IPS-18c (cell line): Measurements from ENCODE around the gene MTX1.
"Not testable (repeated sequence)": the region's sequence is repeated elsewhere in the genome, so short reads cannot be mapped to it uniquely, and the experiment has no call there.

Experiments
- H3K4me3 ChIP-seq: 2 replicates; pipeline ENCODE4 v1.7.0; 2013; ENCODE audit warnings: low read depth, mild to moderate bottlenecking, low read length, moderate library complexity; ENCODE audit not compliant: insufficient read depth
- H3K9me3 ChIP-seq: one replicate; pipeline ENCODE4 v1.6.1; 2013; ENCODE audit warnings: mild to moderate bottlenecking, low read length, moderate library complexity; ENCODE audit not compliant: control insufficient read depth, insufficient read depth

The MTX1 gene

GRCh38 chr1:155242805-155243358, 34.4 kb downstream of the MTX1 start:
- Histone ChIP-seq H3K9me3 (no peaks in the 10 kb centered on the region), H3K4me3 (no peak overlapping the region)

GRCh38 chr1:155244368-155245162, 36.1 kb downstream of the MTX1 start:
- Histone ChIP-seq H3K9me3 (no peaks in the 10 kb centered on the region), H3K4me3 (peak overlapping the region; percentile 73)

DNA sequence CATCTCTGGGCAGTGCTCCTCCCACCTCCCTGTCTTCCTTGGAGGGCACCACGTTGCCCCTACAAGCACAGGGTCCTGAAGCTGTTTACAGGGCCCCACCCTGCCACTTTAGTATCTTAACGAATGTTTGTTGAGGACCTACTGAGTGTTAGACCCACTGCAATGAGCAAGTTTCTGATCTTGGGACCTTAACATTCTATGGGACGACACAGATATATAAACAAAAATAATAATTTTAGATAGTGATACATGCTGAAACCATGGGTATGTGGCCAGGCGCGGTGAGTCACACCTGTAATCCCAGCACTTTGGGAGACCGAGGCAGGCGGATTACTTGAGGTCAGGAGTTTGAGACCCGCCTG, 36.6 kb downstream of the MTX1 start:
- Histone ChIP-seq H3K9me3 (no peaks in the 10 kb centered on the region), H3K4me3 (peak overlapping the region; percentile 56)

GRCh38 chr1:155246796-155247195, 38.3 kb downstream of the MTX1 start:
- H3K4me3 ChIP-seq, H3K9me3 ChIP-seq: not testable (repeated sequence)

DNA sequence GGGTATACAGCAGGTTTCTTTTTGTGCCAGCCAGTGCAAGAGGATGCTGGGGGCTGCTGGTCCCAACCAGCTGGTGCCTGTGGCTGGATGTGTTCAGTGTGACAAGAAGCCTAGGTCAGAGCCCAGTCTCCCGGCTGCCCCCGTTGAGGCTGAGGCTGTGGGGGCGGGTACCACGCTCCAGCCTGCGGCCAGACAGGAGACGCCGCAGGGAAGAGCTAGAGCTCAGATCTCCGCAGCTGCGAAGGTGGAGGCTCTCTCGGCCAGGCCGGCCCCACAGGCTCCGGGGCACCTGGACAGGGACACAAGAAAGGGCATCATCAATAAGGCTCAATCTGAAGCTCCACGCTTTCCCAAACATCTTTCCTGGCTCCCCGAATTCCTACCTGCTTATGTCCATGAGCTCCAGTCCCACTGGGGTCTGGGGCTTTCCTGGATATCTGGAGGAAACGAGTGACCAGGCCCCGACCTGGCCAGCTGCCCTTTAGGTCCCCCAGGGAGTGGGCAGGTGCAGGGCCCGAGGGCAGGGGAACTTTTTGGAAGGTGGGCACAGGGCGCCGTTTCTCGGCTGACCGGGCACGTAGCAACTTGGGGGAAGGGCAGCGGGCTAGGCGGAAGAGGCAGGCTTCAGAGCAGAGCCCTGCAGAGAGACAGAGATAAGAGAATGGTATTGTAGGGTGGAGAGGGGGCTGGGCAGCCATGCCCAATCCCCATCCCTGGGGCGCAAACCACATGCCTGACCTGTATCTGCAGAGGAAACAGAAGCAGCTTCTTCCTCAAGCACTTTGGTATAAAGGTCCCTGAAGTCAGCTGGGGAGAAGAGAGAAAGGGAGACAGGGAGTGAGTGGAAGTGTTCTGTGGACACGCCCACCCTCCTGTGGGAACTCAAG, 39.4 kb downstream of the MTX1 start:
- Histone ChIP-seq H3K9me3 (peaks cover 2% of the 10 kb centered on the region), H3K4me3 (no peak overlapping the region)

GRCh38 chr1:155250246-155250632, 41.7 kb downstream of the MTX1 start:
- Histone ChIP-seq H3K4me3 (peak overlapping the region; percentile 74), H3K9me3 (peaks cover 2% of the 10 kb centered on the region)

- H3K9me3 ChIP-seq: peaks cover 2% of the 10 kb centered on the region
- H3K4me3 ChIP-seq: peak overlapping the region; percentile 74
Measured at GRCh38 chr1:155250633-155251449, 42.3 kb downstream of the MTX1 start.

DNA sequence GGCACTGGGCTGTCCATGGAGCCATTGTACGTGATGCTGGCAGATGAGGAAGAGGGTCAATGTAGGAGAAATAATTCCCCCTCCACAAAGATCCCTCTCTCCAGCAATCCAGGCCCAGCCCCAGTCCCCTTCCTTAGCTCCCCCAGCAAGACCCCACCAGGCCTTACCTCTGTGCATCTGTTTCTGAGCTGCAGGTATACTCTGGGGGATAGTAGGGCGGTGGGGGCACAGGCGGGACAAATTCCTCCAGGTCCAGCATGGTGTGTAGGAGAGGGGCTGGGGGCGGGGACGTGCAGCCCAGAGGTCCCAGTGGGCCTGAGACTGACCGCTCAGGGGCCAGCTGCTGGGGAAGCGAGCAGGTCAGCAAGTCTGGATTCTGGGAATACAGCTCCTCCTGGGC, 43.1 kb downstream of the MTX1 start:
- H3K4me3 ChIP-seq: no peak overlapping the region
- H3K9me3 ChIP-seq: peaks cover 2% of the 10 kb centered on the region

DNA sequence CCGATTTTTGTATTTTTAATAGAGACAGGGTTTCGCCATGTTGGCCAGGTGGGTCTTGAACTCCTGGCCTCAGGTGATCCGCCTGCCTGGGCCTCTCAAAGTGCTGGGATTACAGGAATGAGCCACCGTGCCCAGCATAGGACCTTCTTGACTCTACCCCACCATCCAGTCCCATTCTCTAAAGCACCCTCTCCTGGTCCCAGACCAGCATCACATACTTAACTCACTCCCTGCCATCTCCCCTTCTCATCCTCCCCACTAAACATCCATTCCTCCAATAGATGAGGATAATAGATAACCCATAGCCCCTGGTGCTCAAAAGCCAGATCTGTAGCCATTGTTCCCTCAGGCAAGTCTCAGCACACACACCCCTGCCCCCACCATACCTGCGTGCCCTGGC, 44.7 kb downstream of the MTX1 start:
- Histone ChIP-seq H3K9me3 (peaks cover 2% of the 10 kb centered on the region), H3K4me3 (peak overlapping the region; percentile 31; the same call in 1 of the 2 replicates)

DNA sequence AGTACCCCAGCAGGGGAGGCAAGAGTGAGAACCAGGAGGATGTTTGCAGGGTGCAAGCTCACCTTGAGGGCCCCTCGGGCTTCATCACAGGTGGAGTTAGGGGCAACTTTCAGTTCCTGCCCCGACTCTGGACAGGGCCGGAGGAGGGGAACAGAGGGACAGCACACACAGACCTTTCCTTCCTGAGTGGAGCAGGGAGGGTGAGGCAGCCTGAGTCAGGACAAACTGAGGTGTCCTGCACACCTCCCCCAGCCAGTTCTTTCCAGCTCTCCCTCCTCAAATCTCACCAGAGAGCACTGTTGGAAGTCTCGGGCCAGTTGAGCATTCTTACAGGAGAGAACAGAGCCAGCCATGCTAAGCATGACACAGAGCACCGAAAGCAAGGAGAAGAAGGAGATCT, 45.3 kb downstream of the MTX1 start:
- H3K4me3 ChIP-seq: peak overlapping the region; percentile 31
- peaks cover 2% of the 10 kb centered on the region for H3K9me3 ChIP-seq

DNA sequence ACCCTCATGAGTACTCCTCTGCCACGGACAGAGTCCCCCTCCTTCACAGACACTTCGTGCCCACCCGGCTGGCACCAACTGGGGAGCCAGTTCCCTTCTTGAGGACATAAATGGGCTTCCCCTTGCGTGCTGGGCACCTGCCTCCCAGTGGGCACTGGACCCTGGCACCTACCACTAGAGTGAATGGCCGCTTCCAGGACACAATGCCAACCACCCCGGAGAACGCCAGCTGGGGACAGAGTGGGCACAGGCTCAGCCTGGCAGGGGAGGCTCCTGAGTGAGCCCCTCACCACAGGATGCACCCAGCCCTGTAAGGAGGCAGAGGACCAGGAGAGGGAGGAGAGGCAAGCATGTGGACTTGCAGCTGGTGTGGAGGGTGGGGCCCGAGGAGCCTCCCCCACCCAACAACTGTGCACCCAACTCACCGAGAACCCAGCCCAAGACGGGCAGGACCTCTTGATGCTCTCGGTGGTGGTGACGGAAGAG, 45.8 kb downstream of the MTX1 start:
- peak overlapping the region; percentile 78 for H3K4me3 ChIP-seq
- H3K9me3 ChIP-seq: peaks cover 2% of the 10 kb centered on the region

- peak overlapping the region; percentile 78 for H3K4me3 ChIP-seq
Measured at GRCh38 chr1:155254714-155255242, 46.3 kb downstream of the MTX1 start.

DNA sequence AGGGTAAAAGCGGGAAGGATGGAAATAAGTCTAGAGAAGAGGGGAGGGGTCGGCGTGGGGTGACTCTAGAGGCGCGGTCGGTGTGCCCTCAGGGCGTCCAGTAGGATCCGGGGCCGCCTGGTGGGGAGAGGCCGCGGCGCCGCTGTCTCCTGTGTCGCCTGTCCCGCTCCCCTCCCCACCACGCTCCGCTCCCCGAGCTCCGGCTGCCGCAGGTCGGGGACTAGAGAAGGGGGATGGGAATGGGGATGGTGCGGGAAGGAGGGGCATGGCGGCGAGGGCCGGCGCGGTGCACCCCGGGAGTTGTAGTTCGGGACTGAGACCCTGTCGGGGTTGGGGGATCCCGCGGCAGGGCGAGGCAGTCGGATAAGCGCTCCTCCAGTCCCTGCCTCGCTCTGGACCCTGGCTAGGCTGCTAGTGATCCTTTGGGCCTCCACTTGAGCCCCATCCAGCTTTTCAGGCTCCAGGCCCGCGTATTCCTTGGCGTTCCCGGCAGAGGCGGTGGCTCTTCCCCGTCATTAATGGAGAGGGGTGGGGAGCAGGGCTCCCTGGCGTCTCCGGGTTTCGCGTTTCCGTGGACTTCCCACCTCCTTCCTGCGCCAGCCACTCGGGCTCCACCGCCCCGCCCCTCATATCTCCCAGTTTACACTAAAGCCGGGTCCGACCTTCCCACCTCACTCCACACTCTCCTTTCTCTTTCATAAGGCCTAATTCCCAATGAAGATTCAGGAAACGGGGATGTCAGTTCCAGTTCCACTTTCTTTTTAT, 46.9 kb downstream of the MTX1 start, which contains the start of gene ENTREP3:
TSS of gene ENTREP3 (minus strand) at position 241 of the 765 bp plus-strand sequence. CDS start 606 bp downstream, outside the sequence.
- peak within 1 kb of the TSS; percentile 78 for H3K4me3 ChIP-seq
- peaks cover 2% of the 10 kb centered on the region for H3K9me3 ChIP-seq

More at GRCh38 chr1:155254714-155255242, 46.3 kb downstream of the MTX1 start:
- H3K9me3 ChIP-seq: peaks cover 2% of the 10 kb centered on the region

DNA sequence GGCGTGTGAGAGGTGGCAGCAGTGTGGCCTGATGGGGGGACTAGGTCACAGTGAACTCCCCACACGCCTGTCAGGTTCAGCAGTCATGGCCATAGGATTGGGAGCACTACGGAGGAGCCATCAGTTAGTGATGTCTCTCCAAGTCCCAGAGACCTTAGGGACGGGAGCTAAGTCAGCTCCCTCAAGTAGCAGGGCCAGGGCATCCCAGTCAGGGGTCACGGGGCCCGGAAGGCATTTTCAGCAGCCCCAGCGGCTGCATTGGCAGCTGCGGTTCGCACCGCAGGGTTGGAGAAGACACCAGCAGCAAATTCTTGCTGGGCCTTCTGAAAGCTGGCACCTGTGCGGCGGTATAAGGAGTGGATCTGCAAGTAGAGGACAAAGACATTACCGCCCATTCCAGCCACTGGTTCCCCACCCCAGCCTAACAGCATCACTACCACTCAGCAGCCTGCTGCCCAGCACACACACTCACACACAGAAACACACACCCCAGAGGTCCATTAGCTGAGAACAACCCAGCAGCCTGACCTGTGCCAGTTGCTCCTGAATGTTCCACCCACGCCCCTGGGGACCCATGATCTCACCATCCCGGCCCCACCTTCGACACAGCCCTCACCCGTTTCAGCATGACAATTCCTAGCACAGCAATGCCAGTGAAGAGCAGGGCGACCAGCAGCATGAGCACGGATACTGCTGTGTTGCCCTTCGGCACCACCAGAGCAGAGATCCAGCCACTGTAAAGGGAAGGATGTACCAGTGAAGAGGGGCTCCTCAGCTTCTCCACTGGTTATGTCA, 47.8 kb downstream of the MTX1 start:
- Histone ChIP-seq H3K4me3 (peak overlapping the region; percentile 78; the same call in 1 of the 2 replicates), H3K9me3 (no peaks in the 10 kb centered on the region)

DNA sequence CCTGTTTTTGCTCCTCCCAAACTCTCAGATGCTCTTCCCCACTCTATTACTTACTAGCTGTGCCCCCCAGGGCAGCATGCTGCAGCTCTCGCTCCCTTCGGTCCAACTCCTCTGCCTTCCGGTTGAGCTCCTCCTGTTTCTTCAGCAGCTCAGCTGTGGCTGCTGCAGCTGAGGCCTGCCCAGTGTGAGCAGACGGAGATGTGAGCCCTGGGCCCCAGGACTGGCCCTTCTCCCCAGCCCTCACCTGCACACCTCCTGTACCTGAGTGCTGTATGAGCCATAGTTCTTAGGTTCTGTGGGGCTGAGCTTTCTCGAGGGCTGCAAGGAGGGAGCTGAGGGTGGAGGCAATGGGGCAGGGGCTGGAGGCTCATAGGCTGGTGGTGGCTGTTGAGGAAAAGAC, 51.8 kb downstream of the MTX1 start:
- H3K9me3 ChIP-seq: no peaks in the 10 kb centered on the region
- no peak overlapping the region for H3K4me3 ChIP-seq
